H9 (cell line): ENCODE measurements around the gene FCN1. TPM values are rescaled to one million over a fixed set of nuclear protein-coding genes. Genes with fewer than 3 reads are reported as not detected.

Source experiments
- DNase-seq: peaks from one replicate; pipeline ENCODE4 v3.0.0-alpha.2; 2017
- H2AFZ ChIP-seq: one replicate; pipeline ENCODE4 v1.6.1; 2013; ENCODE audit warnings: mild to moderate bottlenecking, low read length, control low read depth, moderate library complexity
- H2AK5ac ChIP-seq: 2 replicates; pipeline ENCODE4 v1.6.1; 2013; ENCODE audit warnings: low read length, control low read depth, mixed read lengths; ENCODE audit not compliant: insufficient read length
- H2BK120ac ChIP-seq: one replicate; pipeline ENCODE4 v1.6.1; 2013; ENCODE audit warnings: low read depth, mild to moderate bottlenecking, low read length, control low read depth, inconsistent platforms; ENCODE audit not compliant: poor library complexity, severe bottlenecking
- H2BK12ac ChIP-seq: 2 replicates; pipeline ENCODE4 v1.6.1; 2013; ENCODE audit warnings: low read length, control low read depth, mixed read lengths, low read depth; ENCODE audit not compliant: insufficient read length
- H2BK15ac ChIP-seq: 2 replicates; pipeline ENCODE4 v1.6.1; 2013; ENCODE audit warnings: low read depth, low read length, control low read depth
- H2BK20ac ChIP-seq: one replicate; pipeline ENCODE4 v1.6.1; 2013; ENCODE audit warnings: low read depth, mild to moderate bottlenecking, low read length, control low read depth, inconsistent platforms; ENCODE audit not compliant: poor library complexity, severe bottlenecking
- H2BK5ac ChIP-seq: 2 replicates; pipeline ENCODE4 v1.6.1; 2013; ENCODE audit warnings: low read length, control low read depth, mixed read lengths; ENCODE audit not compliant: insufficient read length
- H3K14ac ChIP-seq: 2 replicates; pipeline ENCODE4 v1.6.1; 2013; ENCODE audit warnings: low read length, control low read depth; ENCODE audit not compliant: insufficient read depth
- H3K18ac ChIP-seq: 2 replicates; pipeline ENCODE4 v1.6.1; 2013; ENCODE audit warnings: low read depth, mild to moderate bottlenecking, mixed read lengths, low read length, control low read depth; ENCODE audit not compliant: insufficient read length
- H3K23ac ChIP-seq: 2 replicates; pipeline ENCODE4 v1.6.1; 2013; ENCODE audit warnings: low read length, control low read depth, mixed read lengths, low read depth; ENCODE audit not compliant: insufficient read length
- H3K23me2 ChIP-seq: 2 replicates; pipeline ENCODE4 v1.6.1; 2013; ENCODE audit warnings: low read depth, mild to moderate bottlenecking, mixed read lengths, low read length, control low read depth; ENCODE audit not compliant: insufficient read length, poor library complexity, severe bottlenecking
- H3K27ac ChIP-seq: 2 replicates; pipeline ENCODE4 v1.5.1; 2013; ENCODE audit warnings: low read length, control low read depth, mixed read lengths, low read depth; ENCODE audit not compliant: insufficient read length
- H3K27me3 ChIP-seq: 2 replicates; pipeline ENCODE4 v1.6.1; 2013; ENCODE audit warnings: low read length, control low read depth, inconsistent platforms; ENCODE audit not compliant: insufficient read depth
- H3K4ac ChIP-seq: 2 replicates; pipeline ENCODE4 v1.6.1; 2013; ENCODE audit warnings: low read depth, mild to moderate bottlenecking, control low read depth, inconsistent platforms, low read length, moderate library complexity
- H3K4me1 ChIP-seq: 2 replicates; pipeline ENCODE4 v1.6.1; 2013; ENCODE audit warnings: low read length, control low read depth, inconsistent platforms; ENCODE audit not compliant: insufficient read depth
- H3K4me2 ChIP-seq: 2 replicates; pipeline ENCODE4 v1.6.1; 2013; ENCODE audit warnings: low read length, control low read depth, mixed read lengths; ENCODE audit not compliant: insufficient read length, insufficient read depth
- H3K56ac ChIP-seq: 2 replicates; pipeline ENCODE4 v1.6.1; 2013; ENCODE audit warnings: low read depth, mild to moderate bottlenecking, mixed read lengths, low read length, control low read depth; ENCODE audit not compliant: insufficient read length
- H3K79me1 ChIP-seq: 2 replicates; pipeline ENCODE4 v1.6.1; 2013; ENCODE audit warnings: low read depth, mild to moderate bottlenecking, moderate library complexity, low read length, control low read depth, inconsistent platforms; ENCODE audit not compliant: insufficient read depth, poor library complexity, severe bottlenecking
- H3K79me2 ChIP-seq: 2 replicates; pipeline ENCODE4 v1.6.1; 2013; ENCODE audit warnings: low read length, control low read depth, inconsistent platforms; ENCODE audit not compliant: insufficient read depth
- H3K9ac ChIP-seq: 2 replicates; pipeline ENCODE4 v1.6.1; 2013; ENCODE audit warnings: low read length, control low read depth, mixed read lengths; ENCODE audit not compliant: insufficient read length; ENCODE audit errors: extremely low read depth
- H3K9me3 ChIP-seq: one replicate; pipeline ENCODE4 v1.6.1; 2013; ENCODE audit warnings: low read depth, low read length, inconsistent platforms; ENCODE audit not compliant: control insufficient read depth
- H3T11ph ChIP-seq: one replicate; pipeline ENCODE4 v1.6.1; 2013; ENCODE audit warnings: mild to moderate bottlenecking, low read length, control low read depth, inconsistent platforms
- H4K20me1 ChIP-seq: one replicate; pipeline ENCODE4 v1.6.1; 2013; ENCODE audit not compliant: control insufficient read depth, insufficient read length, insufficient read depth
- H4K5ac ChIP-seq: 2 replicates; pipeline ENCODE4 v1.6.1; 2013; ENCODE audit warnings: low read depth, mild to moderate bottlenecking, mixed read lengths, low read length, control low read depth; ENCODE audit not compliant: insufficient read length
- H4K8ac ChIP-seq: replicated peaks from 2 replicates; pipeline ENCODE4 v1.6.1; 2013; ENCODE audit warnings: low read length, control low read depth, mixed read lengths, low read depth; ENCODE audit not compliant: insufficient read length
- H4K91ac ChIP-seq: 2 replicates; pipeline ENCODE4 v1.6.1; 2013; ENCODE audit warnings: low read depth, mild to moderate bottlenecking, moderate library complexity, mixed read lengths, low read length, control low read depth; ENCODE audit not compliant: insufficient read length
- H3K27ac Mint-ChIP-seq, 3 experiments: 2 replicates in 2 of 3; 3 replicates in 1 of 3; pipeline ENCODE4 v1.8.0; 2020 to 2021; ENCODE audit warnings: mixed read lengths in 3 of 3, mild to moderate bottlenecking in 1 of 3, moderate library complexity in 1 of 3
- H3K27me3 Mint-ChIP-seq: 2 replicates; pipeline ENCODE4 v1.8.0; 2021; ENCODE audit warnings: low read depth, mild to moderate bottlenecking, moderate library complexity, mixed read lengths
- H3K36me3 Mint-ChIP-seq, 3 experiments: 2 replicates in 2 of 3; 3 replicates in 1 of 3; pipeline ENCODE4 v1.8.0; 2020 to 2021; ENCODE audit warnings: low read depth in 3 of 3, mixed read lengths in 3 of 3; ENCODE audit not compliant: insufficient read depth in 1 of 3
- H3K4me1 Mint-ChIP-seq, 2 experiments: 2 replicates each; pipeline ENCODE4 v1.8.0; 2020; ENCODE audit warnings: mixed read lengths in 2 of 2
- H3K4me3 Mint-ChIP-seq, 2 experiments: 2 replicates in 1 of 2; 3 replicates in 1 of 2; pipeline ENCODE4 v1.8.0; 2020 to 2021; ENCODE audit warnings: mild to moderate bottlenecking in 2 of 2, mixed read lengths in 2 of 2, moderate library complexity in 1 of 2
- H3K9me3 Mint-ChIP-seq, 2 experiments: 2 replicates in 1 of 2; 3 replicates in 1 of 2; pipeline ENCODE4 v1.8.0; 2020; ENCODE audit warnings: mild to moderate bottlenecking in 2 of 2, mixed read lengths in 2 of 2, moderate library complexity in 1 of 2
- CTCF ChIP-seq: fragments of 200-600 bp; sonication (generic); conservative IDR thresholded peaks from 3 replicates; pipeline ENCODE4 v1.8.0; 2021; ENCODE audit warnings: antibody characterized with exemption, mild to moderate bottlenecking
- WGBS: extraction: QIAGEN DNeasy Blood & Tissue Kit; methylation state at CpG from one replicate; pipeline ENCODE4 v1.1.7; 2013; ENCODE audit warnings: missing lambda C conversion rate, low lambda C conversion rate, mixed read lengths; ENCODE audit not compliant: insufficient read length; ENCODE audit errors: extremely low coverage; 5-methylcytosine and 5-hydroxymethylcytosine counted together
- total RNA-seq: library from RNA; stranded (reverse); gene quantifications from 2 replicates; pipeline ENCODE4 v1.2.1, GENCODE V29; 2021

Gene FCN1
- total RNA-seq, 1 experiment from 2014 or later: not detected

- Histone ChIP-seq H4K91ac (no peak overlapping the region), H3K79me2 (no peaks in the 10 kb centered on the region), H3K23me2 (no peaks in the 10 kb centered on the region), H3K9ac (no peak overlapping the region), H2AK5ac (no peak overlapping the region), H3K56ac (no peak overlapping the region), H3K27me3 (no peaks in the 10 kb centered on the region), H2BK120ac (no peak overlapping the region), H3K4me2 (no peak overlapping the region), H3K27ac (no peak overlapping the region), H2BK5ac (no peak overlapping the region), H3K4me1 (no peaks in the 10 kb centered on the region), H2BK12ac (no peak overlapping the region), H2AFZ (no peak overlapping the region), H3K79me1 (no peaks in the 10 kb centered on the region), H4K5ac (no peak overlapping the region), H3T11ph (no peak overlapping the region), H2BK20ac (no peak overlapping the region), H3K18ac (no peak overlapping the region), H3K9me3 (no peaks in the 10 kb centered on the region), H3K4ac (no peak overlapping the region), H3K14ac (peak overlapping the region; percentile 18; the same call in 1 of the 2 replicates), H4K8ac (no peak overlapping the region), H2BK15ac (no peak overlapping the region), H4K20me1 (no peaks in the 10 kb centered on the region), H3K23ac (no peak overlapping the region)
- TF ChIP-seq CTCF: no peak
- Mint-ChIP-seq H3K4me3 (no peak overlapping the region), H3K9me3 (no peaks in the 10 kb centered on the region), H3K27me3 (no peaks in the 10 kb centered on the region; the same call in none of the 2 replicates), H3K36me3 (no peaks in the 10 kb centered on the region), H3K27ac (no peak overlapping the region), H3K4me1 (peaks cover 0 to 4% of the 10 kb centered on the region in 2 experiments; a peak in 2 of 4 replicates)
- DNase-seq: no peak
- no CpG with 5 or more reads among the region's 22 CpGs for WGBS
Measured at GRCh38 chr9:134885001-134885678, 32.6 kb downstream of the FCN1 start.
